ENCODE measurements around the gene HOTAIR.

Gene HOTAIR

DNA sequence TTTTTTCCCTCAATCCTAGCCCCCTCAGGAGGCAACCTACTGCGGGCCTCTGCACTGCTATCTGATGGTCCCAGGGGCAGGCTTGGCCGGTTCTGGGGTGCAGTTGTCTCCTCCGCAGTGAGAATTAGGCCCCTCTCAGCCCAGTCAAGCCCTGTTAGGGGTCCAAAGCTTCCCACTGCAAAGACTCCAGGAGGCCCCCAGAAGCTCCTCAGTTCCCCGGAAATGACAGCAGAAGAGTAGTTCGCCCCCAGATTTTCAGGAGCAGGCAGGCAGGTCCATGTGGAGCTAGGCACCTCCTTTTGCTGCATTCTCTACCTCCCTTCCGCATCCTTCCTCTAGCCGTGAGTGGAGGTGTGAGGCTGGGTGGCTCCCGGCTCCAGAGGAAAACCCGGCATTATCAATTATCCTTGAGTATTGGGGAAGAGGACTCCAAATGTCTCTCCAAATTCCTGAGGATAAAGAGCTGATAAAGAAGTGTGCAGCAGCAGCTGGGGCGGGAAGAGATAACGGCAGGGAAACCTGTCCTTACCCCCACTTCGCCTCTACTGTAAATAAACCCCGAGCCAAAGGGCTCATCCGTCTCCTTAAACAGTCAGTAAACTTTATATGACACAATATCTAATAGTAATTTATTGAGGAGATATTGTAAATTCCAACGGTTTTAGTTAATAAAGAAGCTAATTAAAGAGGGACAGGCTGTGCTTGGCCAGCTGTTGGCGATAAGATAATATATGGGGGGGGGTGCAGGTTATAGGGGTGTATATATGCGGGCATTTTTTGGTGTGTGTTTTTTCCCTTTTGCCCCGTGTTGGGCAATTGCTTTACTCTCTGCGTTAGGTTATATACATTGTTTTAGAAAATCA lies 20.7 kb downstream of the HOTAIR start:
- Histone ChIP-seq H2BK5ac (ENCODE audit: low read length) (no peak overlapping the region), H2BK120ac (ENCODE audit: low read depth, low read length) (no peak overlapping the region), H3K18ac (ENCODE audit: low read length) (no peak overlapping the region), H3K9me3 (replicated peaks in 1 of 2; ENCODE audit: control insufficient read depth in 2 of 2, insufficient read depth in 1 of 2, low read depth in 1 of 2, low read length in 2 of 2) (peaks cover 0 to 15% of the 10 kb centered on the region in 2 donors), H3K36me3 (replicated peaks in 1 of 2; ENCODE audit: control insufficient read depth in 2 of 2, insufficient read depth in 2 of 2, low read length in 2 of 2) (no peaks in the 10 kb centered on the region), H3K23ac (ENCODE audit: low read depth, low read length, poor library complexity) (no peak overlapping the region), H3K27me3 (ENCODE audit: control insufficient read depth in 3 of 3, insufficient read depth in 3 of 3, low read depth in 1 of 3, low read length in 3 of 3) (peaks cover 90 to 100% (median 98%) of the 10 kb centered on the region in 3 experiments), H2BK15ac (ENCODE audit: low read length) (no peak overlapping the region), H4K91ac (ENCODE audit: low read depth, low read length, poor library complexity) (no peak overlapping the region), H3K9ac (ENCODE audit: low read depth, low read length, poor library complexity) (no peak overlapping the region), H3K14ac (ENCODE audit: low read length) (no peak overlapping the region), H3K79me1 (ENCODE audit: low read depth, low read length) (peaks cover 3% of the 10 kb centered on the region), H4K8ac (ENCODE audit: low read depth, low read length) (no peak overlapping the region), H3K4ac (ENCODE audit: low read length) (no peak overlapping the region), H3K4me1 (ENCODE audit: control insufficient read depth in 2 of 2, insufficient read depth in 1 of 2, low read depth in 1 of 2, low read length in 2 of 2) (no peaks in the 10 kb centered on the region), H2AFZ (ENCODE audit: low read length) (no peak overlapping the region), H2AK5ac (ENCODE audit: low read depth, low read length) (no peak overlapping the region), H3K4me3 (ENCODE audit: low read length in 2 of 2) (peak overlapping the region in 1 of 2 donors; percentile 5), H2BK12ac (ENCODE audit: low read length) (no peak overlapping the region), H3K4me2 (ENCODE audit: insufficient read depth, low read length, poor library complexity, severe bottlenecking) (no peak overlapping the region), H3K27ac (replicated peaks; ENCODE audit: low read length) (no peak overlapping the region)
- DNase-seq (ENCODE audit: low spot score), result no peak
- no CpG with 5 or more reads among the region's 19 CpGs for WGBS, 2 donors (ENCODE audit: extremely low coverage in 2 of 2, insufficient read length in 2 of 2, insufficient replicate concordance in 1 of 2)

DNA sequence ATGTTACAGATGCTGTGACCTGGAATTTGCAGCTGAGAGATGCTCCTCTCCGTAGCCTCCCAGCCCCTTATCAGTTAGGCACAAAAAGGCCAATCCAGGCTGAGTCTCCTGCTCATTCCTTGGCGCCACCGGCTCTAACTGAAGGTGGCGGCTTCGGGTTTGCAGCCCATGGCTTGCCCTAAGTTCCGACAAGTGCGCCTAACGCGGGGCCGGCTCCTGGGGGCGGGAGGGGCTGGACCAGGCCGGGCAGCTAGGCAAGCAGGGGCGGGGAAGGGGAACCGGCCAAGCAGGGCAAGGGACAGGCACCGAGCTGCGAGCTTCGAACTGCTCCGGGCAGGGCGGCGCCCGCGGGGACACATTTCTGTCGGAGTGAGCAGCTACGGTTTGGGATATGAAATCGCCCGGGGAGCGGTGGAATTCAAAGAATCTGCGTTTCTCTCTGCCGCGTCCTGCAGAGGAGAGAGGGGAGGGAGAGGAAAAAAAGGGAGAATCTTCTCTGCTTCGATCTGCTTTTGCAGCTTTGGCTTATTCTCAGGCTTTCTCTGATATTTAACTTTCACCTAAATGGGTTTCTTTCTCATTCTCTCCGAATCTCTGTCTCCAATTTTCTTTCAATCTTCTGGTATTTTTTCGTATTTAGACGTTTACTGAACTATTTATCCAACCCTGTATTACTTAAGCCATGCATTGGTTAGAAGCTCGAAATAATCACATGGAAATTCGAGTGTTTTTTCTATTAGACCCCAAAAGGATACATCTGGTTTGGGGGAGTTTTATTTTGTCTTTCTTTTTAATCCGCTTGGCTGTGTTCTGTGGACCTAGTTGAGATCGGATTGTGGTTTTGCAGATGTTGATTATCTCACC lies 21.7 kb downstream of the HOTAIR start:
- no peak overlapping the region for H4K91ac ChIP-seq (ENCODE audit: low read depth, low read length, poor library complexity)

DNA sequence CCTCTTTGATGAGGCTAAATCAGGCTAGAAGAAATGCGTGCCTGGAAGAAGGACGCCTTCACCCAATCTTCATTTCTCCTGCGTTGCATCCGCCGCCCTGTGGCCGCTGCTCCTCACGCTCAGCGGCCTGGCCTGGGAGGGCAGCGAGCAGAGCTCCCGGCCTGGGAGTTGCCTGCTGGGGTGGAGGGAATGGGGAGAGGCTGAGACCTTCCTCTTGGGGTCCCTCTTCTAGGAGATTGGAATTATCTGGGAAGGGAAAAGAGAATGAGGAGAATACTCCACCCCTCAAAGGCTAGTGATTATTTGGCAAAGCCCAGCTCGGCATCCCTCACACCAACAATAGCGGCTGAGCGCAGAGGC lies 22.4 kb downstream of the HOTAIR start:
- Histone ChIP-seq H4K8ac (ENCODE audit: low read depth, low read length) (no peak overlapping the region), H3K4ac (ENCODE audit: low read length) (no peak overlapping the region), H2AK5ac (ENCODE audit: low read depth, low read length) (no peak overlapping the region), H3K27me3 (ENCODE audit: control insufficient read depth in 3 of 3, insufficient read depth in 3 of 3, low read depth in 1 of 3, low read length in 3 of 3) (peaks cover 80 to 100% (median 100%) of the 10 kb centered on the region in 3 experiments), H2BK15ac (ENCODE audit: low read length) (no peak overlapping the region), H3K79me1 (ENCODE audit: low read depth, low read length) (peaks cover 3% of the 10 kb centered on the region), H3K18ac (ENCODE audit: low read length) (no peak overlapping the region), H3K14ac (ENCODE audit: low read length) (peak overlapping the region; percentile 38), H2AFZ (ENCODE audit: low read length) (no peak overlapping the region), H2BK120ac (ENCODE audit: low read depth, low read length) (no peak overlapping the region), H3K27ac (replicated peaks; ENCODE audit: low read length) (no peak overlapping the region), H3K4me1 (ENCODE audit: control insufficient read depth in 2 of 2, insufficient read depth in 1 of 2, low read depth in 1 of 2, low read length in 2 of 2) (no peaks in the 10 kb centered on the region), H2BK12ac (ENCODE audit: low read length) (no peak overlapping the region), H3K4me2 (ENCODE audit: insufficient read depth, low read length, poor library complexity, severe bottlenecking) (no peak overlapping the region), H4K91ac (ENCODE audit: low read depth, low read length, poor library complexity) (no peak overlapping the region), H3K4me3 (ENCODE audit: low read length in 2 of 2) (no peak overlapping the region), H2BK5ac (ENCODE audit: low read length) (no peak overlapping the region), H3K23ac (ENCODE audit: low read depth, low read length, poor library complexity) (no peak overlapping the region), H3K36me3 (replicated peaks in 1 of 2; ENCODE audit: control insufficient read depth in 2 of 2, insufficient read depth in 2 of 2, low read length in 2 of 2) (no peaks in the 10 kb centered on the region), H3K9me3 (replicated peaks in 1 of 2; ENCODE audit: control insufficient read depth in 2 of 2, insufficient read depth in 1 of 2, low read depth in 1 of 2, low read length in 2 of 2) (peaks cover 0 to 15% of the 10 kb centered on the region in 2 donors), H3K9ac (ENCODE audit: low read depth, low read length, poor library complexity) (no peak overlapping the region)
- no peak for DNase-seq (ENCODE audit: low spot score)
- no CpG with 5 or more reads among the region's 13 CpGs for WGBS, 2 donors (ENCODE audit: extremely low coverage in 2 of 2, insufficient read length in 2 of 2, insufficient replicate concordance in 1 of 2)

More for the DNA sequence above, 21.7 kb downstream of the HOTAIR start:
- no peak overlapping the region for H4K8ac ChIP-seq (ENCODE audit: low read depth, low read length)
- WGBS, 2 donors (ENCODE audit: extremely low coverage in 2 of 2, insufficient read length in 2 of 2, insufficient replicate concordance in 1 of 2), result no CpG with 5 or more reads among the region's 38 CpGs
- H3K23ac ChIP-seq (ENCODE audit: low read depth, low read length, poor library complexity), result peak overlapping the region; percentile 55
- H3K36me3 ChIP-seq (replicated peaks in 1 of 2; ENCODE audit: control insufficient read depth in 2 of 2, insufficient read depth in 2 of 2, low read length in 2 of 2), result no peaks in the 10 kb centered on the region
- H3K14ac ChIP-seq (ENCODE audit: low read length), result no peak overlapping the region
- peaks cover 0 to 15% of the 10 kb centered on the region in 2 donors for H3K9me3 ChIP-seq (replicated peaks in 1 of 2; ENCODE audit: control insufficient read depth in 2 of 2, insufficient read depth in 1 of 2, low read depth in 1 of 2, low read length in 2 of 2)
- peak overlapping the region; percentile 38 for H3K18ac ChIP-seq (ENCODE audit: low read length)
- no peak overlapping the region for H2BK120ac ChIP-seq (ENCODE audit: low read depth, low read length)
- H2BK12ac ChIP-seq (ENCODE audit: low read length), result no peak overlapping the region
- H3K4me3 ChIP-seq (ENCODE audit: low read length in 2 of 2), result no peak overlapping the region
- H2BK15ac ChIP-seq (ENCODE audit: low read length), result no peak overlapping the region
- H3K4me2 ChIP-seq (ENCODE audit: insufficient read depth, low read length, poor library complexity, severe bottlenecking), result no peak overlapping the region
- no peak overlapping the region for H2AK5ac ChIP-seq (ENCODE audit: low read depth, low read length)
- no peak overlapping the region for H2BK5ac ChIP-seq (ENCODE audit: low read length)
- no peaks in the 10 kb centered on the region for H3K4me1 ChIP-seq (ENCODE audit: control insufficient read depth in 2 of 2, insufficient read depth in 1 of 2, low read depth in 1 of 2, low read length in 2 of 2)
- DNase-seq (ENCODE audit: low spot score), result no peak
- H3K4ac ChIP-seq (ENCODE audit: low read length), result no peak overlapping the region
- H3K27ac ChIP-seq (replicated peaks; ENCODE audit: low read length), result no peak overlapping the region
- no peak overlapping the region for H2AFZ ChIP-seq (ENCODE audit: low read length)
- peaks cover 88 to 100% (median 100%) of the 10 kb centered on the region in 3 experiments for H3K27me3 ChIP-seq (ENCODE audit: control insufficient read depth in 3 of 3, insufficient read depth in 3 of 3, low read depth in 1 of 3, low read length in 3 of 3)
- no peak overlapping the region for H3K9ac ChIP-seq (ENCODE audit: low read depth, low read length, poor library complexity)
- H3K79me1 ChIP-seq (ENCODE audit: low read depth, low read length), result peaks cover 3% of the 10 kb centered on the region
